Hepatic stellate cell (primary cell): ENCODE data around the gene LENEP.

Source experiments
- DNase-seq: peaks from one replicate; pipeline ENCODE4 v3.0.0; 2011; ENCODE audit warnings: low spot score

LENEP gene, protein sequence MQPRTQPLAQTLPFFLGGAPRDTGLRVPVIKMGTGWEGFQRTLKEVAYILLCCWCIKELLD

GRCh38 chr1:154993572-154994268 is at the start of gene LENEP:
Gene LENEP (plus strand): TSS chr1:154993586. CDS start chr1:154993608, 22 bp downstream.
- no peak for DNase-seq

GRCh38 chr1:154943649-154944400 is 49.6 kb upstream of the LENEP start:
- DNase-seq: peak; percentile 64

DNA sequence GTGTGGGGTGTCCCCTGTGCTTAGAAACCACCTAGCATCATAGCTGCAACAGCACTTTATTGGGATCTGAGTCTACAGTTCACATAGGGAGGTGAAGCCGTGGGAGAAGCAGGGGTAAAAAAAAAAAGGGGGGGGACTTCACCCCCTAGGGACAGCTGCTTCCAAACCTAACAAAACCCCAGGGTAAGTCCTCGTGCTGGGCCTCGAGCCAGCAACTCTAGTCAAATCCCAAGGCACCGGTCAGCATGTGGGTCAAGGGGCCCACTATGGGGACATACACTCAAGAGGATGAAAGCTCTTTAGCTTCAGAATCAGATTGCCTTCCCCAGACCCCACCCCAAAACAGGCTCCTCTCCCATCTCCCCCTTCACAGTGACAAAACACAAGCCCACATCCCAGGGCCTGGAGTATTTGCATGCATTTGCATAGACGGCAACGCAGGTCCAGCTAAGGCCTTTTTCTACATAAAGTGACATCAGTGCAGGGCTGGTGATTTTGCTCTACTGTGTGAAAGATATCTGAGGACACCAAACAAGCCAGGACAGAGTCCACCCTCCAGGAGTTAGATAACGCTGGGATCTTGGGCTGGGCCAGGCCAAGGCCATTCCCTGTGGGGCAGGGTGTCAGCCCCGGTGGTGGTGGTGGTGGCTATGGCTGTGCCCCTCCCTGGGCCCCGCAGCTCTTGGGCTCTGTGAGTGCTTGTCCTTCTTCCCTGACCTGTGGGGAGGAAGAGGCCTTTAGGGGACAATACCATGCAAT is 48.8 kb upstream of the LENEP start:
- DNase-seq: no peak

GRCh38 chr1:154945160-154945961 is 48.0 kb upstream of the LENEP start:
- no peak for DNase-seq

GRCh38 chr1:154945962-154946850 is 47.2 kb upstream of the LENEP start:
- DNase-seq: no peak

DNA sequence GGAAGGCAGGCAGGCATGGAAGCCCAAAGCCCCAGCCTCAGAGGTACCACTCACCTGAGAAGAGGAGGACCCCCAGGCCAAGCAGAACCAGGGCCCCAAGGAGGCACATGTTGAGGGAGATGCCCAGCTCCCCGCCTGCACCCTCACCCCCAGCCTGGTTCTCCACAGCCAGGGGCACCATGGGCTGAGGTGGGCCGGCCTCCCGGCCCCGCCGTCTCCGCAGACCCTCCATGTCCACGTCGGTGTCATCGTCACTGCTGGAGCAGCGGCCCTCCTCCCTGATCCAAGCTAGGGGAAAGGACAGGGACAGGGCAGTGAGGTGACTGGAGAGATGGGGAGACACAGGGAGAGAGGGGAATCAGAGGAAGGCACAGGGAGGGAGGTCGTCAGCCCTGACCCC is 45.3 kb upstream of the LENEP start:
- no peak for DNase-seq

DNA sequence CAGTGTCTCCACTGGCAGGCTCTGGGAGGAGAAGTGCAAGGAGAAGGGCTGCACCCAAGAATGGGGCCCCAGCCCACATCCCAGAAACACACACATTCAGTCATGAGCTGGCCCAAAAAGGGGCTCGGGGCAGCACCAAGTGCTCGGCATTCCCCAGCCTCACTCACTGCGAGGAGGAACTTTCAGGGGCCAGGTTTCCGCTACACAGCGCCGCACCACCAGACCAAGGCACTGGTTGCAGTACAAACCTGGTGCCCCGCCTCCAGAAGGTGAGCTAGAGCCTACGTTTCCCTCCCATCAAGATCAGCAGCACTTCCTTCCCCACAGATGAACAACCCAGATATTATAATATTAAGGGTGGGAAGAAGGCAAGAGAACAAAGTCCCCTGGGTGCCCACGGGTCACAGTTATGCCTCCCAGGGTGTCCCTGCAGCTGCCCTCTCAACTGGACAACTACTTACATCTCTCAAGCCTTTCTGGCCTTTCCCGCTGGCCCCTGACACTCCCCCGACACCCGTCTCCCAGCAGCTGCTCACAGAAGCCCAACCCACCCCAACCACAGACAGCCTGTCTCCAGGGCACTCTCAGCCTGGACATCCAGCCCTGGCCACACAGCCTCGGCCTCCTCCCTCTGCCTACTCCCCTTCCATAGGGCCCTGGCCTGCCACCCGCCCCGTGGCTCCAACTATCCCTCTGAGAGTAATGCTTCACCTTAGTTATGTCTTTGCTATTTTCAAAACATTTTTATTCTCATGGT is 41.3 kb upstream of the LENEP start:
- no peak for DNase-seq

- DNase-seq: no peak
Observed at GRCh38 chr1:154952664-154953063, 40.7 kb upstream of the LENEP start.

- no peak for DNase-seq
Observed at GRCh38 chr1:154953611-154954038, 39.8 kb upstream of the LENEP start.

- no peak for DNase-seq
Observed at GRCh38 chr1:154954541-154954940, 38.8 kb upstream of the LENEP start.

- DNase-seq: peak; percentile 80
Observed at GRCh38 chr1:154955039-154955717, 38.2 kb upstream of the LENEP start.

DNA sequence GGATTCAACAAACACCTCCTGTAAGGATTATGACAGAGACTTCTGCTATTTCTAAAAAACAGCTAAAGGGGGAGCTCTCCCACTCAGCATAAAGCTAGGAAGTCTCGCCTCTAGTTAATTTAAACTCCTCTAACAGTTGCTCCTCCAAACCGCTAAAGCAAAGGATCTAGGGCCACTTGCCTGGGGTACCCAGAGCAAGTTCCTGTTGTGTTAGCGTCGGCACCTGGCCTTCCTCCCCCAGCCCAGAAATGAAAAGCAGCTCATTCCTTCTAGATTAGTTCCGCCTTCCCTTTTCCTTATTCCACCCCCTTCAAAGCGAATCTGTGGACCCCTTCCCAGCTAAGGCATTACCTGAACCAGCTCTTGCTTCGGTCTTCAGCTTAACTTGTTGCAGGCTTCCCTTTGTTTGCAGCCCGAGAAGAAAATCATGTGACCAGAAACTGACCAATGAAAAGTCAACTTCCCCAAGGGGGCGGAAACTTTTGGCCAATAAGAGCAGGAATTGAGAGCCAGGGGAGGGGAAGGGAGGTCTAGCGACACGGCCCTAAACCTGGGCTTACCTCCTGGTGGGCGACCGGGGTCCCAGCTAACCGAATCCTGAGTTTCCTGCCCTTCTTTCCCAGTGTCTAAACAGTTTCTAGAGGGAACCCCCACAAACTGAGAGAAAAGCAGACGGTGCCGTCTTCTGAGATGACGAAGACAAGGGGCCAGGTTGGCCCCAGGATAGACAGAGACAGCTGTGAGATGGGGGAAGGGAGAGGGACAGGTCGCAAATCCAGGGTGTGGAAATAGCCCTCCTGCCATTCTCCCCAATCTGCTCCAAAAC is 37.5 kb upstream of the LENEP start, which contains the start of gene PBXIP1:
Gene PBXIP1 (minus strand): TSS at position 382 of the 826 bp plus-strand sequence. CDS start 2,378 bp downstream, outside the sequence.
- DNase-seq: peak; percentile 99

DNA sequence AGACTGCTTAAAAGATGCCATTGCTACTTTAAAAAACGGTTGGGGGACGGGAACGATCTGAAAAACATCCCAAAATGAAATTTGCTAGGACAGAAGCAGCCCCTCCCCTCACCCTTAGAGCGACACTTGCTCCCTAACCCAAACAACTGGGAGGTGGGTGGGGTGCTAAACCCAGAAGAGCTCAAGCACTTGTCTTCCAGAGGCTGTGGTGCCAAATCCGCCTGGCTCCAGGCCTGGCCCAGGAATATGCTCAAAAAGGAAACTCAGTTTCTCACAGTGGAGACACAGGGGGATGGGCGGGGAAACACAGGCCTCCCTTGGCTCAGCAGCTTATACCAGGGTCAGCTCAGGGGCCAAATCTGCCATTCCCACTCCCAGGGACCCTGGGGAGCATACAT is 36.8 kb upstream of the LENEP start:
- DNase-seq: no peak

GRCh38 chr1:154957091-154957657 is 36.2 kb upstream of the LENEP start:
- no peak for DNase-seq

- DNase-seq: no peak
Observed at GRCh38 chr1:154958036-154958435, 35.4 kb upstream of the LENEP start.

- no peak for DNase-seq
Observed at GRCh38 chr1:154958681-154959425, 34.5 kb upstream of the LENEP start.

DNA sequence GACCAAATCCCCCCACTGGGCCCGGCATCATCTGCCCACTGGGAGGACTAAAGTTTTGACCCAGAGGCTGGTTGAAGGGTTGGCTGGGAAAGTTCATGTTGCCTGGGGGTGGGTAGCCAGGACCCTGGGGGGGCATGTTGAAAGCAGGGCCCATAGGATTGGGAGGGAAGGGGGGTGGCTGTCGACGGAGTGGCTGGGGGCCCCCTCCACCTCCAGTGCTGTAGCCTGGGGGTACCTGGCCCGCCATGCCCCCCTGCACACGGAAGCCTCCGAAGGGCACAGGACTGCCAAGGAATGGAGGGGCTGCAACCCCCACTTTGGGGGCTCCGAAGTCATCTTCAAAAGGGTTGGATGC is 34.0 kb upstream of the LENEP start:
- DNase-seq: no peak
